ENCODE measurements around the gene ICAM1.

DNA sequence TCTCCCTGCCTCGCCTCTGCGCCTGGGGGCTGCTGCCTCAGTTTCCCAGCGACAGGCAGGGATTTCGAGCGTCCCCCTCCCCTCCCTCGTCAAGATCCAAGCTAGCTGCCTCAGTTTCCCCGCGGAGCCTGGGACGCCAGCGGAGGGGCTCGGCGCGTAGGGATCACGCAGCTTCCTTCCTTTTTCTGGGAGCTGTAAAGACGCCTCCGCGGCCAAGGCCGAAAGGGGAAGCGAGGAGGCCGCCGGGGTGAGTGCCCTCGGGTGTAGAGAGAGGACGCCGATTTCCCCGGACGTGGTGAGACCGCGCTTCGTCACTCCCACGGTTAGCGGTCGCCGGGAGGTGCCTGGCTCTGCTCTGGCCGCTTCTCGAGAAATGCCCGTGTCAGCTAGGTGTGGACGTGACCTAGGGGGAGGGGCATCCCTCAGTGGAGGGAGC lies 722 bp upstream of the ICAM1 start:
- no peak for TF ChIP-seq POLR2A (IDR thresholded peaks at IDR 0.05)
- TF ChIP-seq, protein P1, sequence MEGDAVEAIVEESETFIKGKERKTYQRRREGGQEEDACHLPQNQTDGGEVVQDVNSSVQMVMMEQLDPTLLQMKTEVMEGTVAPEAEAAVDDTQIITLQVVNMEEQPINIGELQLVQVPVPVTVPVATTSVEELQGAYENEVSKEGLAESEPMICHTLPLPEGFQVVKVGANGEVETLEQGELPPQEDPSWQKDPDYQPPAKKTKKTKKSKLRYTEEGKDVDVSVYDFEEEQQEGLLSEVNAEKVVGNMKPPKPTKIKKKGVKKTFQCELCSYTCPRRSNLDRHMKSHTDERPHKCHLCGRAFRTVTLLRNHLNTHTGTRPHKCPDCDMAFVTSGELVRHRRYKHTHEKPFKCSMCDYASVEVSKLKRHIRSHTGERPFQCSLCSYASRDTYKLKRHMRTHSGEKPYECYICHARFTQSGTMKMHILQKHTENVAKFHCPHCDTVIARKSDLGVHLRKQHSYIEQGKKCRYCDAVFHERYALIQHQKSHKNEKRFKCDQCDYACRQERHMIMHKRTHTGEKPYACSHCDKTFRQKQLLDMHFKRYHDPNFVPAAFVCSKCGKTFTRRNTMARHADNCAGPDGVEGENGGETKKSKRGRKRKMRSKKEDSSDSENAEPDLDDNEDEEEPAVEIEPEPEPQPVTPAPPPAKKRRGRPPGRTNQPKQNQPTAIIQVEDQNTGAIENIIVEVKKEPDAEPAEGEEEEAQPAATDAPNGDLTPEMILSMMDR (IDR thresholded peaks at IDR 0.05) = no peak

Data from vagina (tissue), 2 donors.